H9 (cell line): ENCODE results near the gene ASTN2. TPM values are rescaled to one million over a fixed set of nuclear protein-coding genes. Genes with fewer than 3 reads are reported as not detected.

Experiments
- DNase-seq: peaks from one replicate; pipeline ENCODE4 v3.0.0-alpha.2; 2017
- H2AFZ ChIP-seq: one replicate; pipeline ENCODE4 v1.6.1; 2013; ENCODE audit warnings: mild to moderate bottlenecking, low read length, control low read depth, moderate library complexity
- H2AK5ac ChIP-seq: 2 replicates; pipeline ENCODE4 v1.6.1; 2013; ENCODE audit warnings: low read length, control low read depth, mixed read lengths; ENCODE audit not compliant: insufficient read length
- H2BK120ac ChIP-seq: one replicate; pipeline ENCODE4 v1.6.1; 2013; ENCODE audit warnings: low read depth, mild to moderate bottlenecking, low read length, control low read depth, inconsistent platforms; ENCODE audit not compliant: poor library complexity, severe bottlenecking
- H2BK12ac ChIP-seq: 2 replicates; pipeline ENCODE4 v1.6.1; 2013; ENCODE audit warnings: low read length, control low read depth, mixed read lengths, low read depth; ENCODE audit not compliant: insufficient read length
- H2BK15ac ChIP-seq: 2 replicates; pipeline ENCODE4 v1.6.1; 2013; ENCODE audit warnings: low read depth, low read length, control low read depth
- H2BK20ac ChIP-seq: one replicate; pipeline ENCODE4 v1.6.1; 2013; ENCODE audit warnings: low read depth, mild to moderate bottlenecking, low read length, control low read depth, inconsistent platforms; ENCODE audit not compliant: poor library complexity, severe bottlenecking
- H2BK5ac ChIP-seq: 2 replicates; pipeline ENCODE4 v1.6.1; 2013; ENCODE audit warnings: low read length, control low read depth, mixed read lengths; ENCODE audit not compliant: insufficient read length
- H3K14ac ChIP-seq: 2 replicates; pipeline ENCODE4 v1.6.1; 2013; ENCODE audit warnings: low read length, control low read depth; ENCODE audit not compliant: insufficient read depth
- H3K18ac ChIP-seq: 2 replicates; pipeline ENCODE4 v1.6.1; 2013; ENCODE audit warnings: low read depth, mild to moderate bottlenecking, mixed read lengths, low read length, control low read depth; ENCODE audit not compliant: insufficient read length
- H3K23ac ChIP-seq: 2 replicates; pipeline ENCODE4 v1.6.1; 2013; ENCODE audit warnings: low read length, control low read depth, mixed read lengths, low read depth; ENCODE audit not compliant: insufficient read length
- H3K23me2 ChIP-seq: 2 replicates; pipeline ENCODE4 v1.6.1; 2013; ENCODE audit warnings: low read depth, mild to moderate bottlenecking, mixed read lengths, low read length, control low read depth; ENCODE audit not compliant: insufficient read length, poor library complexity, severe bottlenecking
- H3K27ac ChIP-seq: 2 replicates; pipeline ENCODE4 v1.5.1; 2013; ENCODE audit warnings: low read length, control low read depth, mixed read lengths, low read depth; ENCODE audit not compliant: insufficient read length
- H3K27me3 ChIP-seq: 2 replicates; pipeline ENCODE4 v1.6.1; 2013; ENCODE audit warnings: low read length, control low read depth, inconsistent platforms; ENCODE audit not compliant: insufficient read depth
- H3K4ac ChIP-seq: 2 replicates; pipeline ENCODE4 v1.6.1; 2013; ENCODE audit warnings: low read depth, mild to moderate bottlenecking, control low read depth, inconsistent platforms, low read length, moderate library complexity
- H3K4me1 ChIP-seq: 2 replicates; pipeline ENCODE4 v1.6.1; 2013; ENCODE audit warnings: low read length, control low read depth, inconsistent platforms; ENCODE audit not compliant: insufficient read depth
- H3K4me2 ChIP-seq: 2 replicates; pipeline ENCODE4 v1.6.1; 2013; ENCODE audit warnings: low read length, control low read depth, mixed read lengths; ENCODE audit not compliant: insufficient read length, insufficient read depth
- H3K56ac ChIP-seq: 2 replicates; pipeline ENCODE4 v1.6.1; 2013; ENCODE audit warnings: low read depth, mild to moderate bottlenecking, mixed read lengths, low read length, control low read depth; ENCODE audit not compliant: insufficient read length
- H3K79me1 ChIP-seq: 2 replicates; pipeline ENCODE4 v1.6.1; 2013; ENCODE audit warnings: low read depth, mild to moderate bottlenecking, moderate library complexity, low read length, control low read depth, inconsistent platforms; ENCODE audit not compliant: insufficient read depth, poor library complexity, severe bottlenecking
- H3K79me2 ChIP-seq: 2 replicates; pipeline ENCODE4 v1.6.1; 2013; ENCODE audit warnings: low read length, control low read depth, inconsistent platforms; ENCODE audit not compliant: insufficient read depth
- H3K9ac ChIP-seq: 2 replicates; pipeline ENCODE4 v1.6.1; 2013; ENCODE audit warnings: low read length, control low read depth, mixed read lengths; ENCODE audit not compliant: insufficient read length; ENCODE audit errors: extremely low read depth
- H3K9me3 ChIP-seq: one replicate; pipeline ENCODE4 v1.6.1; 2013; ENCODE audit warnings: low read depth, low read length, inconsistent platforms; ENCODE audit not compliant: control insufficient read depth
- H3T11ph ChIP-seq: one replicate; pipeline ENCODE4 v1.6.1; 2013; ENCODE audit warnings: mild to moderate bottlenecking, low read length, control low read depth, inconsistent platforms
- H4K20me1 ChIP-seq: one replicate; pipeline ENCODE4 v1.6.1; 2013; ENCODE audit not compliant: control insufficient read depth, insufficient read length, insufficient read depth
- H4K5ac ChIP-seq: 2 replicates; pipeline ENCODE4 v1.6.1; 2013; ENCODE audit warnings: low read depth, mild to moderate bottlenecking, mixed read lengths, low read length, control low read depth; ENCODE audit not compliant: insufficient read length
- H4K8ac ChIP-seq: replicated peaks from 2 replicates; pipeline ENCODE4 v1.6.1; 2013; ENCODE audit warnings: low read length, control low read depth, mixed read lengths, low read depth; ENCODE audit not compliant: insufficient read length
- H4K91ac ChIP-seq: 2 replicates; pipeline ENCODE4 v1.6.1; 2013; ENCODE audit warnings: low read depth, mild to moderate bottlenecking, moderate library complexity, mixed read lengths, low read length, control low read depth; ENCODE audit not compliant: insufficient read length
- H3K27ac Mint-ChIP-seq, 3 experiments: 2 replicates in 2 of 3; 3 replicates in 1 of 3; pipeline ENCODE4 v1.8.0; 2020 to 2021; ENCODE audit warnings: mixed read lengths in 3 of 3, mild to moderate bottlenecking in 1 of 3, moderate library complexity in 1 of 3
- H3K27me3 Mint-ChIP-seq: 2 replicates; pipeline ENCODE4 v1.8.0; 2021; ENCODE audit warnings: low read depth, mild to moderate bottlenecking, moderate library complexity, mixed read lengths
- H3K36me3 Mint-ChIP-seq, 3 experiments: 2 replicates in 2 of 3; 3 replicates in 1 of 3; pipeline ENCODE4 v1.8.0; 2020 to 2021; ENCODE audit warnings: low read depth in 3 of 3, mixed read lengths in 3 of 3; ENCODE audit not compliant: insufficient read depth in 1 of 3
- H3K4me1 Mint-ChIP-seq, 2 experiments: 2 replicates each; pipeline ENCODE4 v1.8.0; 2020; ENCODE audit warnings: mixed read lengths in 2 of 2
- H3K4me3 Mint-ChIP-seq, 2 experiments: 2 replicates in 1 of 2; 3 replicates in 1 of 2; pipeline ENCODE4 v1.8.0; 2020 to 2021; ENCODE audit warnings: mild to moderate bottlenecking in 2 of 2, mixed read lengths in 2 of 2, moderate library complexity in 1 of 2
- H3K9me3 Mint-ChIP-seq, 2 experiments: 2 replicates in 1 of 2; 3 replicates in 1 of 2; pipeline ENCODE4 v1.8.0; 2020; ENCODE audit warnings: mild to moderate bottlenecking in 2 of 2, mixed read lengths in 2 of 2, moderate library complexity in 1 of 2
- WGBS: extraction: QIAGEN DNeasy Blood & Tissue Kit; methylation state at CpG from one replicate; pipeline ENCODE4 v1.1.7; 2013; ENCODE audit warnings: missing lambda C conversion rate, low lambda C conversion rate, mixed read lengths; ENCODE audit not compliant: insufficient read length; ENCODE audit errors: extremely low coverage; 5-methylcytosine and 5-hydroxymethylcytosine counted together
- total RNA-seq: library from RNA; stranded (reverse); gene quantifications from 2 replicates; pipeline ENCODE4 v1.2.1, GENCODE V29; 2021
- TF ChIP-seq, protein P1 (sequence below): fragments of 200-600 bp; sonication (generic); conservative IDR thresholded peaks from 3 replicates; pipeline ENCODE4 v1.8.0; 2021; ENCODE audit warnings: antibody characterized with exemption, mild to moderate bottlenecking

The ASTN2 gene
- total RNA-seq, 1 experiment from 2014 or later: 9.7 TPM

GRCh38 chr9:116520218-116520617 is 894.6 kb downstream of the ASTN2 start:
- no peak overlapping the region for H4K5ac ChIP-seq
- no peak overlapping the region for H3K14ac ChIP-seq
- no peak overlapping the region for H2AK5ac ChIP-seq
- H3K9ac ChIP-seq: no peak overlapping the region
- H3K18ac ChIP-seq: no peak overlapping the region
- H3K36me3 Mint-ChIP-seq: peaks cover 1 to 6% (median 4%) of the 10 kb centered on the region in 3 experiments; a peak in 5 of 7 replicates
- no peaks in the 10 kb centered on the region for H3K9me3 ChIP-seq
- no peak overlapping the region for H3K27ac ChIP-seq
- H3K4me2 ChIP-seq: no peak overlapping the region
- H3K23ac ChIP-seq: no peak overlapping the region
- no peaks in the 10 kb centered on the region for H3K27me3 ChIP-seq
- no peak overlapping the region for H2BK120ac ChIP-seq
- no peaks in the 10 kb centered on the region for H4K20me1 ChIP-seq
- no peak overlapping the region for H2AFZ ChIP-seq
- peaks cover 16 to 18% of the 10 kb centered on the region in 2 experiments for H3K9me3 Mint-ChIP-seq
- H2BK12ac ChIP-seq: no peak overlapping the region
- no peaks in the 10 kb centered on the region; the same call in 1 of the 2 replicates for H3K27me3 Mint-ChIP-seq
- H3K4me1 ChIP-seq: no peaks in the 10 kb centered on the region
- no peak overlapping the region for H4K8ac ChIP-seq
- TF ChIP-seq, protein P1, sequence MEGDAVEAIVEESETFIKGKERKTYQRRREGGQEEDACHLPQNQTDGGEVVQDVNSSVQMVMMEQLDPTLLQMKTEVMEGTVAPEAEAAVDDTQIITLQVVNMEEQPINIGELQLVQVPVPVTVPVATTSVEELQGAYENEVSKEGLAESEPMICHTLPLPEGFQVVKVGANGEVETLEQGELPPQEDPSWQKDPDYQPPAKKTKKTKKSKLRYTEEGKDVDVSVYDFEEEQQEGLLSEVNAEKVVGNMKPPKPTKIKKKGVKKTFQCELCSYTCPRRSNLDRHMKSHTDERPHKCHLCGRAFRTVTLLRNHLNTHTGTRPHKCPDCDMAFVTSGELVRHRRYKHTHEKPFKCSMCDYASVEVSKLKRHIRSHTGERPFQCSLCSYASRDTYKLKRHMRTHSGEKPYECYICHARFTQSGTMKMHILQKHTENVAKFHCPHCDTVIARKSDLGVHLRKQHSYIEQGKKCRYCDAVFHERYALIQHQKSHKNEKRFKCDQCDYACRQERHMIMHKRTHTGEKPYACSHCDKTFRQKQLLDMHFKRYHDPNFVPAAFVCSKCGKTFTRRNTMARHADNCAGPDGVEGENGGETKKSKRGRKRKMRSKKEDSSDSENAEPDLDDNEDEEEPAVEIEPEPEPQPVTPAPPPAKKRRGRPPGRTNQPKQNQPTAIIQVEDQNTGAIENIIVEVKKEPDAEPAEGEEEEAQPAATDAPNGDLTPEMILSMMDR: no peak
- no peaks in the 10 kb centered on the region; the same call in 1 of the 2 replicates for H3K79me2 ChIP-seq
- H2BK5ac ChIP-seq: no peak overlapping the region
- no CpG with 5 or more reads among the region's 2 CpGs for WGBS
- DNase-seq: no peak
- no peak overlapping the region for H2BK20ac ChIP-seq
- no peak overlapping the region for H2BK15ac ChIP-seq
- no peak overlapping the region for H3K56ac ChIP-seq
- H3K23me2 ChIP-seq: no peaks in the 10 kb centered on the region
- H3K4ac ChIP-seq: no peak overlapping the region
- no peaks in the 10 kb centered on the region for H3K79me1 ChIP-seq
- H3T11ph ChIP-seq: no peak overlapping the region
- no peak overlapping the region for H4K91ac ChIP-seq
- H3K4me1 Mint-ChIP-seq: 0 out of 4 replicates have a peak, but pooled peaks cover 0 to 4% of the 10 kb centered on the region in 2 experiments
- H3K4me3 Mint-ChIP-seq: no peak overlapping the region
- no peak overlapping the region for H3K27ac Mint-ChIP-seq
